Upper lobe of left lung (tissue), 4 donors: ENCODE data around the gene PCDHGB7.
"Not testable (repeated sequence)": the region's sequence is repeated elsewhere in the genome, so short reads cannot be mapped to it uniquely, and the experiment has no call there.

ENCODE experiments used
- CTCF ChIP-seq, 6 experiments: fragments of 450-650 bp in 4 of 6; fragments of 200-600 bp in 2 of 6; sonication (generic) in 2 of 6; IDR thresholded peaks; one replicate each; pipeline ENCODE4 v1.5.1; 2016 to 2019; ENCODE audit warnings: antibody characterized with exemption in 6 of 6
- POLR2A ChIP-seq, 4 donors: fragments of 450-650 bp; IDR thresholded peaks; one replicate each; pipeline ENCODE4 v1.5.1; 2016 to 2017; ENCODE audit warnings: antibody characterized with exemption in 4 of 4, mild to moderate bottlenecking in 2 of 4
- POLR2AphosphoS5 ChIP-seq, 2 donors: sonication (generic); formaldehyde crosslinking; IDR thresholded peaks; one replicate each; pipeline ENCODE4 v1.5.1; 2017; ENCODE audit warnings: antibody characterized with exemption in 2 of 2

- TF ChIP-seq POLR2AphosphoS5, POLR2A (IDR thresholded peaks at IDR 0.05): not testable (repeated sequence)
- TF ChIP-seq CTCF (IDR thresholded peaks at IDR 0.05): peak in 5 of 6 experiments; percentile 18 to 60 (median 40)
Observed at GRCh38 chr5:141407790-141408505, 9.5 kb upstream of the PCDHGB7 start, which contains the start of gene PCDHGB6.
